HCT116 (cell line): ENCODE measurements around the gene KLHL25. TPM values are rescaled to one million over a fixed set of nuclear protein-coding genes. Genes with fewer than 3 reads are reported as not detected.

Experiments used
- ATAC-seq: fragments of 200-7000 bp; cut with Tn5 transposase; 2 replicates; pipeline ENCODE4 v1.9.1; 2020; ENCODE audit warnings: mild to moderate bottlenecking, moderate library complexity
- BruUV-seq: library from RNA; stranded (reverse); fragments of 400-500 nt; replicated peaks from 2 replicates; lab custom pipeline; 2021; lab: Mats Ljungman, UMichigan
- CTCF ChIA-PET: fragments of 300-600 bp; sonication (Branson Sonifier 250); formaldehyde crosslinking; loops from one replicate; lab custom pipeline; 2021; ENCODE audit warnings: antibody characterized with exemption; lab: Charles Lee
- POLR2A ChIA-PET: fragments of 300-600, 350-600 bp; sonication (Branson Sonifier 250); formaldehyde crosslinking; loops from one replicate; lab custom pipeline; 2021; ENCODE audit warnings: antibody characterized with exemption; lab: Charles Lee
- RAD21 ChIA-PET, 2 experiments: fragments of 300-600 bp; sonication (Branson Sonifier 250); formaldehyde crosslinking; loops; one replicate each; lab custom pipeline; 2023; ENCODE audit warnings: low total read pairs in 2 of 2; ENCODE audit not compliant: uncharacterized antibody in 2 of 2, unreplicated experiment in 2 of 2, low non-redundant PET in 1 of 2; lab: Charles Lee
- DNase-seq: peaks from one replicate; pipeline ENCODE4 v3.0.0-alpha.2; 2010; ENCODE audit warnings: low read depth, low spot score
- H2AFZ ChIP-seq: fragments of 200-600 bp; shearing (Covaris generic), sonication (generic); 2 replicates; pipeline ENCODE4 v1.6.1; 2017; ENCODE audit warnings: low read depth, mixed run types, mixed read lengths, antibody characterized with exemption, low read length; ENCODE audit not compliant: poor library complexity, severe bottlenecking
- H3K27ac ChIP-seq: 2 replicates; pipeline ENCODE4 v1.5.1; 2012; ENCODE audit warnings: low read depth, low read length
- H3K27me3 ChIP-seq: fragments of 200-600 bp; sonication (generic); 2 replicates; pipeline ENCODE4 v1.6.1; 2016; ENCODE audit warnings: mixed run types, low read length, mixed read lengths; ENCODE audit not compliant: insufficient read depth
- H3K36me3 ChIP-seq, 2 experiments: fragments of 200-500 bp in 1 of 2; fragments of 200-600 bp in 1 of 2; sonication (Bioruptor generic) in 1 of 2; sonication (generic) in 1 of 2; 2 replicates each; pipeline versions ENCODE4 v1.5.1 to v1.6.1; 2014 to 2016; ENCODE audit warnings: low read length in 2 of 2, inconsistent platforms in 1 of 2, mixed read lengths in 1 of 2, mixed run types in 1 of 2; ENCODE audit not compliant: insufficient read depth in 2 of 2, control insufficient read depth in 1 of 2
- H3K4me1 ChIP-seq, 2 experiments: fragments of 200-600 bp in 1 of 2; sonication (generic) in 1 of 2; 2 replicates each; pipeline versions ENCODE4 v1.5.1 to v1.6.1; 2012 to 2017; ENCODE audit warnings: low read length in 2 of 2, inconsistent platforms in 1 of 2, mild to moderate bottlenecking in 1 of 2, mixed read lengths in 1 of 2, mixed run types in 1 of 2, moderate library complexity in 1 of 2; ENCODE audit not compliant: insufficient read depth in 2 of 2, control insufficient read depth in 1 of 2
- H3K4me2 ChIP-seq: fragments of 200-600 bp; sonication (generic); 2 replicates; pipeline ENCODE4 v1.6.1; 2017; ENCODE audit warnings: mixed run types, low read length, mixed read lengths
- H3K4me3 ChIP-seq, 2 experiments: fragments of 200-600 bp in 1 of 2; sonication (generic) in 1 of 2; replicated peaks in 1 of 2; 2 replicates each; pipeline ENCODE4 v1.5.1; 2011 to 2016; ENCODE audit warnings: low read length in 2 of 2, control low read depth in 1 of 2, low read depth in 1 of 2, mild to moderate bottlenecking in 1 of 2, mixed read lengths in 1 of 2, mixed run types in 1 of 2
- H3K79me2 ChIP-seq: fragments of 200-600 bp; sonication (generic); 2 replicates; pipeline ENCODE4 v1.6.1; 2017; ENCODE audit warnings: mild to moderate bottlenecking, mixed run types, low read length, moderate library complexity, mixed read lengths; ENCODE audit not compliant: insufficient read depth
- H3K9ac ChIP-seq: fragments of 200-600 bp; sonication (generic); 2 replicates; pipeline ENCODE4 v1.6.1; 2016; ENCODE audit warnings: low read length, mixed read lengths
- H3K9me2 ChIP-seq: fragments of 200-600 bp; sonication (generic), shearing (Covaris generic); 2 replicates; pipeline ENCODE4 v1.6.1; 2017; ENCODE audit warnings: mixed run types, mild to moderate bottlenecking, moderate library complexity; ENCODE audit not compliant: insufficient read depth
- H3K9me3 ChIP-seq, 2 experiments: fragments of 200-500 bp in 1 of 2; fragments of 200-600 bp in 1 of 2; sonication (Bioruptor generic) in 1 of 2; sonication (generic) in 1 of 2; 2 replicates each; pipeline ENCODE4 v1.6.1; 2014 to 2017; ENCODE audit warnings: low read length in 2 of 2, mixed read lengths in 2 of 2, inconsistent platforms in 1 of 2, low read depth in 1 of 2, mild to moderate bottlenecking in 1 of 2, mixed run types in 1 of 2, moderate library complexity in 1 of 2; ENCODE audit not compliant: control insufficient read depth in 1 of 2, insufficient read depth in 1 of 2
- H4K20me1 ChIP-seq: fragments of 200-600 bp; sonication (generic), shearing (Covaris generic); 2 replicates; pipeline ENCODE4 v1.6.1; 2017; ENCODE audit warnings: mixed run types, mild to moderate bottlenecking, moderate library complexity; ENCODE audit not compliant: insufficient read depth
- ELF1 ChIP-seq: IDR thresholded peaks from 2 replicates; pipeline ENCODE4 v1.6.1; 2012; ENCODE audit warnings: low read depth, borderline replicate concordance
- JUND ChIP-seq: IDR thresholded peaks from 2 replicates; pipeline ENCODE4 v1.6.1; 2012
- POLR2AphosphoS5 ChIP-seq: IDR thresholded peaks from 2 replicates; pipeline ENCODE4 v1.6.1; 2011; ENCODE audit warnings: mild to moderate bottlenecking, low read depth, low read length, moderate library complexity
- intact Hi-C: fragments of 100-400 bp; cut with micrococcal nuclease; formaldehyde crosslinking; loops from 2 replicates; pipeline ENCODE4 v1.10.0; 2022
- total RNA-seq: library from RNA; stranded (reverse); gene quantifications from one replicate; pipeline ENCODE4 v1.2.1, GENCODE V29; 2021; ENCODE audit not compliant: unreplicated experiment
- TF ChIP-seq, protein P1 (sequence below): IDR thresholded peaks from 2 replicates; pipeline ENCODE4 v1.6.1; 2011; ENCODE audit warnings: mild to moderate bottlenecking, low read length, moderate library complexity; ENCODE audit not compliant: insufficient replicate concordance; ENCODE audit errors: extremely low read depth
- TF ChIP-seq, protein P2 (sequence below): IDR thresholded peaks from 2 replicates; pipeline ENCODE4 v1.6.1; 2012; ENCODE audit warnings: low read depth

Gene KLHL25
- total RNA-seq, 1 experiment from 2014 or later: 5.3 TPM

DNA sequence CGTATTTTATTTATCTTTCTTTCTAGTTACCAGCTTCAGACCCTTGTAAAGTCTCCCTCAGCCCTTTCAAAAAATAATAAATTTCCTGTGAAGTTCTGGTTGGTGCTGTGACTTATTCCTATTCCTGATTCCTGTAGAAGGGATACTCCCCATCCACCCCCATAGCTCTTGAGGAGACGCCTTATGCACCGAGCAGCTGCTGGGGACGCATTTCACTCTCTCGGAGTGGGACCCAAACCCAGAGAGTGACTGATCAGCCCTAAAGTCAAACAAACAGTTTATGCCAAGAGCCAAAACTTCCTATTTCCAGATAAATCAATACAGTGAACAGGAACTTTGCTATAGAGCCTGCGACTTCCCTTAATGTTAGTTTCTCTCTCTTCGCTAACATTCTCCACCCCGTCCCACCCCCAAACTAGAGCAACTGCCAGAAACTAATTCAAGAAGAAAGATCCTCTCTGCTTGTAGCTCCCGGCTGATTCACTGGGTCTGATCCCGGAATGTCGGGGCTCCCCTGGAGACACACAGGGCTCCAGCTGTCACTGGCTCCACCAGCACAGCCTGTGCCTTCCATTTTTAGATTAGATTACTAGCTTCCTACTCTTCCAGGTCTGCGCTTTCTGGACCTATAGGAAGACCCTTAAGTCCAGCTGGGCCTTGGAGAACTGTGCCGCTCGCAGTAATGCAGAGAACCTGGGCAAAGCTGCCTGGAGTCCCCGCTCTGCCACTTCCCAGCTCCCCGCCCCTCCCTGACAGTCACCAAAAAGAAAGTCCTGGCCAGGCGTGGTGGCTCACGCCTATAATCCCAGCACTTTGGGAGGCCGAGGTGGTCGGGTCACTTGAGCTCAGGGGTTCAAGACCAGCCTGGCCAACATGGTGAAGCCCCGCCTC is 45.2 kb downstream of the KLHL25 start:
- peaks cover 0 to 14% of the 10 kb centered on the region in 2 experiments; a peak in 2 of 4 replicates for H3K36me3 ChIP-seq
- TF ChIP-seq, protein P1, sequence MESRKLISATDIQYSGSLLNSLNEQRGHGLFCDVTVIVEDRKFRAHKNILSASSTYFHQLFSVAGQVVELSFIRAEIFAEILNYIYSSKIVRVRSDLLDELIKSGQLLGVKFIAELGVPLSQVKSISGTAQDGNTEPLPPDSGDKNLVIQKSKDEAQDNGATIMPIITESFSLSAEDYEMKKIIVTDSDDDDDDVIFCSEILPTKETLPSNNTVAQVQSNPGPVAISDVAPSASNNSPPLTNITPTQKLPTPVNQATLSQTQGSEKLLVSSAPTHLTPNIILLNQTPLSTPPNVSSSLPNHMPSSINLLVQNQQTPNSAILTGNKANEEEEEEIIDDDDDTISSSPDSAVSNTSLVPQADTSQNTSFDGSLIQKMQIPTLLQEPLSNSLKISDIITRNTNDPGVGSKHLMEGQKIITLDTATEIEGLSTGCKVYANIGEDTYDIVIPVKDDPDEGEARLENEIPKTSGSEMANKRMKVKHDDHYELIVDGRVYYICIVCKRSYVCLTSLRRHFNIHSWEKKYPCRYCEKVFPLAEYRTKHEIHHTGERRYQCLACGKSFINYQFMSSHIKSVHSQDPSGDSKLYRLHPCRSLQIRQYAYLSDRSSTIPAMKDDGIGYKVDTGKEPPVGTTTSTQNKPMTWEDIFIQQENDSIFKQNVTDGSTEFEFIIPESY: no peak
- TF ChIP-seq POLR2AphosphoS5 (no peak), JUND (no peak), ELF1 (no peak)
- TF ChIP-seq, protein P2, sequence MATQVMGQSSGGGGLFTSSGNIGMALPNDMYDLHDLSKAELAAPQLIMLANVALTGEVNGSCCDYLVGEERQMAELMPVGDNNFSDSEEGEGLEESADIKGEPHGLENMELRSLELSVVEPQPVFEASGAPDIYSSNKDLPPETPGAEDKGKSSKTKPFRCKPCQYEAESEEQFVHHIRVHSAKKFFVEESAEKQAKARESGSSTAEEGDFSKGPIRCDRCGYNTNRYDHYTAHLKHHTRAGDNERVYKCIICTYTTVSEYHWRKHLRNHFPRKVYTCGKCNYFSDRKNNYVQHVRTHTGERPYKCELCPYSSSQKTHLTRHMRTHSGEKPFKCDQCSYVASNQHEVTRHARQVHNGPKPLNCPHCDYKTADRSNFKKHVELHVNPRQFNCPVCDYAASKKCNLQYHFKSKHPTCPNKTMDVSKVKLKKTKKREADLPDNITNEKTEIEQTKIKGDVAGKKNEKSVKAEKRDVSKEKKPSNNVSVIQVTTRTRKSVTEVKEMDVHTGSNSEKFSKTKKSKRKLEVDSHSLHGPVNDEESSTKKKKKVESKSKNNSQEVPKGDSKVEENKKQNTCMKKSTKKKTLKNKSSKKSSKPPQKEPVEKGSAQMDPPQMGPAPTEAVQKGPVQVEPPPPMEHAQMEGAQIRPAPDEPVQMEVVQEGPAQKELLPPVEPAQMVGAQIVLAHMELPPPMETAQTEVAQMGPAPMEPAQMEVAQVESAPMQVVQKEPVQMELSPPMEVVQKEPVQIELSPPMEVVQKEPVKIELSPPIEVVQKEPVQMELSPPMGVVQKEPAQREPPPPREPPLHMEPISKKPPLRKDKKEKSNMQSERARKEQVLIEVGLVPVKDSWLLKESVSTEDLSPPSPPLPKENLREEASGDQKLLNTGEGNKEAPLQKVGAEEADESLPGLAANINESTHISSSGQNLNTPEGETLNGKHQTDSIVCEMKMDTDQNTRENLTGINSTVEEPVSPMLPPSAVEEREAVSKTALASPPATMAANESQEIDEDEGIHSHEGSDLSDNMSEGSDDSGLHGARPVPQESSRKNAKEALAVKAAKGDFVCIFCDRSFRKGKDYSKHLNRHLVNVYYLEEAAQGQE: no peak
- BruUV-seq: no TSS peak
- H3K4me1 ChIP-seq: no peaks in the 10 kb centered on the region
- no peaks in the 10 kb centered on the region for H3K27me3 ChIP-seq
- DNase-seq: no peak
- no peaks in the 10 kb centered on the region for H3K9me3 ChIP-seq
- intact Hi-C loops: no loop called here
- ATAC-seq: no peak
- H3K9me2 ChIP-seq: no peaks in the 10 kb centered on the region
- ChIA-PET RAD21 (no interaction called here), POLR2A (no interaction called here), CTCF (no interaction called here)
- no peak overlapping the region for H3K9ac ChIP-seq
- H2AFZ ChIP-seq: no peak overlapping the region
- H3K27ac ChIP-seq: no peak overlapping the region
- H4K20me1 ChIP-seq: no peaks in the 10 kb centered on the region
- H3K79me2 ChIP-seq: no peaks in the 10 kb centered on the region
- H3K4me3 ChIP-seq: no peak overlapping the region
- H3K4me2 ChIP-seq: no peak overlapping the region
